ENCODE results near the gene MOV10L1.

GRCh38 chr22:50203288-50203687 is 113.5 kb downstream of the MOV10L1 start:
- TF ChIP-seq POLR2A (IDR thresholded peaks at IDR 0.05), result no peak
- TF ChIP-seq CTCF (IDR thresholded peaks at IDR 0.05 in 8 of 11, conservative IDR thresholded peaks at IDR 0.05 in 3 of 11), result no peak
- no peak for TF ChIP-seq POLR2AphosphoS5 (IDR thresholded peaks at IDR 0.05)

All from spleen (tissue), 7 donors.